Stimulated activated CD4-positive, alpha-beta T cell treated with anti-CD3 and anti-CD28 coated beads, Interleukin-15, amount 100 ng/mL, for 1 hour (primary cell): ENCODE data around the gene TLK1.
"Not testable (repeated sequence)": the region's sequence is repeated elsewhere in the genome, so short reads cannot be mapped to it uniquely, and the experiment has no call there.

Source experiments
- DNase-seq, 2 donors: peaks; one replicate each; pipeline ENCODE4 v3.0.0-alpha.2; 2020; ENCODE audit warnings: low read depth in 1 of 2, low spot score in 1 of 2

The TLK1 gene

GRCh38 chr2:171169839-171170238, 9.1 kb upstream of the TLK1 start:
- DNase-seq = no peak

- DNase-seq = no peak
Observed at GRCh38 chr2:171169333-171169732, 8.6 kb upstream of the TLK1 start.

DNA sequence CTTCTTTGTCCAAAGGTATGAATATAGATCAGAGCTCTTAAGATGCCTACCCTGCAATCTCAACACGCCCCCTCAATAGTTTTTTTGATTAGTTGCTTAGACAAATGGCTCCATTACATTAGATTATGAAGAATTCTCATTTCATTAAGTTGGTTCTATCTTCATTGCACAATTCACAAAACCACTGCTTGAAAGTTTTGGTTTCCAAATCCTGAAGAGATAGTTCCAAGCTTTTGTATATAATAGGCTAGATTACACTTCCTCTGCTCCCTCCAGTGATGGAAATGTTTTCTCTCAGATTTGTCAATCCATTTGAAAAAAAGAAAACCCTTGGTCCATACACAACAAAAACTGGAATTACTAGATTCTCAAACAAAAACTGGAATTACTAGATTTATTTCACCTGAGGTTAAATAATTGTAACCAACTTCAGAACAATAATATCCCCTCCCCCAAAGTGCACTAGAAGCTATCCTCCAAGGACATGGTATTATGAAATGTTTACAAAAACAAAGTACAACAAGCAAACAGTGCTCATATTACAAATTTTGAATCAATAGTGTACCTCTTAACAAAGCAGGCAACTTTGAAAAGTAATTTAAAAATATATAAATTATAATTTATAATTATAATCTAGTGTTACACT, 6.8 kb upstream of the TLK1 start:
- no peak for DNase-seq

DNA sequence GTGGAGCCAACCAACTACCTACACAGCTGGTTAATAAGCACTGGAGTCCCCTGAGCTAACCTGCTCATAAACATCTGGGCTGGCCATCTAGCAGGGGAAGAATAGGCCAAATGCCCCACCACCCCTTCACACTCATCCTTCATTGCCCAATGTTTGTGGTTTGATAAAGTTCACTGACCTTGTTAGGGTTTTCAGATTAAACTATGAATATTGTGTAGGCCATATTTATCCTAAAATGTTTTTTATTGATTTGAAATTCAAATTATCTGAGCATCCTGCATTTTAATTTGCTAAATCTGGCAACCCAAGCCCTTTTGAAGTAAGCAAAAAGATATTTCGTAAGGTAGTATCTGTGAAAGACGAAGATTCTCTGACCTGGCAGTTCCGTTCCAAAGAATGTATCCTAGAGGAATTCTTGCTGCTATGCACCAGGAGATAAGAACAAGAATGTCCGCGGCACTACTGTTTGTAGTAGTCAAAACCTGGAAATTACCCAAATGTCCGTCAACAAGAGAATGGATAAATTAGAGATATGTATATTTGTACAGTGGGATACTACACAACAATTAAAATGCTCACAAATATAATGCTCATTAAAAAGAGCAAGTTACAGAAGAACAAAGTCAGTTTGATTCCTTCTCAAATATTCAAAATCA, 5.8 kb upstream of the TLK1 start:
- no peak for DNase-seq

- no peak for DNase-seq
Observed at GRCh38 chr2:171165967-171166327, 5.3 kb upstream of the TLK1 start.

GRCh38 chr2:171163261-171163660, 2.6 kb upstream of the TLK1 start:
- DNase-seq = no peak

DNA sequence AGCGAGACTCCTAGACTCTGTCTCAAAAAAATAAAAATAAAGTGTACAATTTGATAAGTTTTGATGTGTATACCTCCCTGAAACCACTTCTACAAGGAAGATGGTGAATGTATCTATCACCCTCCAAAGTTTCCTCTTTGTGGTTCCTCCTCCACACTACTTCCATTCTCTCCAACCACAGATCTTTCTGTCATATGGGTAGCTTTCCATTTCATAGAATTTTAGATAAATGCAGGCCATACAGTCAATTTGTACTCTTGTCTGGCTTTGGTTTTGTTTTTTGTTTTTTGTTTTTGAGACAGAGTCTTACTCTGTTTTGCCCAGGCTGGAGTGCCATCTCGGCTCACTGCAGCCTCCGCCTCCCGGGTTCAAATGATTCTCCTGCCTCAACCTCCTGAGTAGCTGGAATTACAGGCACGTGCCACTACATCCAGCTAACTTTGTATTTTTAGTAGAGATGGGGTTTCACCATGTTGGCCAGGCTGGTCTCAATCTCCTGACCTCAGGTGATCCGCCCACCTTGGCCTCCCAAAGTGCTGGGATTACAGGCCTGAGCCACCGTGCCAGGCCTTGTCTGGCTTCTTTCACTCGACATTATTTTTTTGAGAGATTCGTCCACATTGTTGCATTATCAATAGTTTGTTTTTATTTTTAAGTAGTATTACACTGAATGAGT, 2.0 kb upstream of the TLK1 start:
- not testable (repeated sequence) for DNase-seq

- DNase-seq = peak in 1 of 2 donors; percentile 31
Observed at GRCh38 chr2:171160956-171161740, 455 bp upstream of the TLK1 start.

- DNase-seq = peak; percentile 12 to 27
Observed at GRCh38 chr2:171159372-171160118, 1.1 kb downstream of the TLK1 start.

DNA sequence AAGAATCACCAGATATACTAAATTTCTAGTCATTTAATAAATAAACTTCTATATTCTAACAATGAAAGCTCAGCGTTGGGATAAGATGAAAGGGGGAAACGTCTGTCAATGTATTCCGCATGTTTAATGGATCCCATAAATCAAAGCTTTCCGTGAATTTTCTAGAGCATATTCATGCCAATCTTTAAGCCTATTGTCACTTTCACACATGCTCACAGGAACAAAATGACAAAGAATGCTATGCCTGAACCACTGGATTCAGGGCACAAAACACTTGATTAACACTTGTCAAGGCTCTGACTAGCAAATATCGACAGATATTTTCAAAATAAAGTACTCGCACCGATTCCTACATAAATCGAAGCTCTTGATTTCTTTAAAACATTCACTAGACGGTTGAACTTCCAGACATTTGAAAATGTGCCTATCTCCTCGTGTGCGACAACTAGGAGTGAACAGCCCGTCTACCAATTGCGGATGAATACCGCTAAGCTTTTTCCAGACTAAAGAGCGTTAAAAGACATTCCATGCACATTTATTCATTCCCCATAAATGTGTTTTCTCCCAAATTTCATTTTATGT, 1.8 kb downstream of the TLK1 start:
- DNase-seq = no peak

DNA sequence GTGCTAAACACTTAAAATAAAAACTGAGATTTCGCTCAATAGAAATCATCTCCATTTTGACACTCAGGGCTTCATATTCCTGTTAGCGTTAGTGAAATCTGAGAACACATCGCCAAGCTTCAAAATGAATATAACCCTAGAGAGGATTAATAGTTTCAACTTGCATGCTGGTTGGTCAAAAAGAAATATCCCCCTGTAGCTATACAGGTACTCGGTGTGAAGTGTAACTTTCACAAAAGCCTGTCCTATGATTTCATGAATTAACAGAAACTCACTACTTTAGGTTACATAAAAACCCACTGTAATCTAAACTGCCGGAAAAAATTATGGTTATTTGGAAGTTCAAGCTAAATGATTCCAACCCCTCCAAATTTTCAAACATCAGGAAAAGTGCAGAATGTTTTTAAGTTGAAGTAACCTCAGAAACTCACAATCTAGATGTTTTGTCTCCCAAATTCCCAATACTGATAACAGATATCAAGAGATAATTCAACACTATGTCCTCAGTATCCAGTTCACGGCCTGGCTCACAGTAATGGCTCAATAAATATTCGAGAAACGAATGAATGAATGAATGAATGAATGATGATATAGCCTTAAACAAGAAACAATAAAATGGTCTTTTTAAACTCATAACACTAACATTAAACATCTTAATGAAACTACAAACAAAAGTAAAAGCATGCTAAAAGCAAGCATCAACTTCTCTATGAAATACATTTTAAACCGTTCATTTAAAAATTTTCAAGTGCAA, 2.5 kb downstream of the TLK1 start:
- no peak for DNase-seq

DNA sequence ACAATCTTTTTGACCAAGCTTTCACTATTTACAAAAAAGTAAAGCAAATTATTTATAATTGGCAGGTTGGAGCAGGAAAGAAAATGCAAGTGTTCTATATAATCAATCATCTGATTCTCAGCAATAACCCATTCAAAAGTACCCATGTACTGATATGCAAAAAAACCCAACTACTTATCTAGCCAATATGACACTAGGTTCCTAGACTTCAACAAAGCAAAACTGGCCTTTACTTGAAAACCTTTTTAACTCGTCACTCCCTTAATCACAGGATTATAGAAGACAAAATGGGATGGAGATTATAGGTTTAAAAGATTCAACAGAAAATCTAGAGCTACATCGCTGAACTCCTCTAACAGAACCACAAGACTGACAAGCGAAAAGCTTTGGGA, 3.6 kb downstream of the TLK1 start:
- no peak for DNase-seq

GRCh38 chr2:171154348-171154747, 6.3 kb downstream of the TLK1 start:
- DNase-seq = no peak

DNA sequence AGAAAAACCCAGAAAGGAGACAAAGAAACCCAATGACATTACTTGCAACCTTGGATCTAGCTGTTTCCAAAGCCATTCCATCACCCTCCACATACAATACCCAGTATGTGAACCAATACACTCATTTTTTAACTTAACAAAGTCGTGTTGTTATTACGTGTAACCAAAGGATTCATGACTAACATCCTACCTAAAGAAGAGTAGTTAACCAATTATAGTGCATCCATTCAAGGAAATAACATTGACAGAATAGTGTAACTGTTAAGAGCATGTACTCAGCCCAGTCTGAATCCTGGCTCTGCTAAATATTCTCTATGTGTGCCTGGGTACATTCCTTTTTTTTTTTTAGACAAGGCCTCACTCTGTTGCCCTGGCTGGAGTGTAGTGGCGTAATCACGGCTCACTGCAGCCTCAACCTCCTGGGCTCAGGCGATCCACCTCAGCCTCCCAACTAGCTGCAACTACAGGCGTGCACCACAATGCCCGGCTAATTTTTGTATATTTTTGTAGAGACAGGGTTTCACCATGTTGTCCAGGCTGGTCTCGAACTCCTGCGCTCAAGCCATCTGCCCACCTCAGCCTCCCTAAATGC, 9.9 kb downstream of the TLK1 start:
- DNase-seq = no peak

DNA sequence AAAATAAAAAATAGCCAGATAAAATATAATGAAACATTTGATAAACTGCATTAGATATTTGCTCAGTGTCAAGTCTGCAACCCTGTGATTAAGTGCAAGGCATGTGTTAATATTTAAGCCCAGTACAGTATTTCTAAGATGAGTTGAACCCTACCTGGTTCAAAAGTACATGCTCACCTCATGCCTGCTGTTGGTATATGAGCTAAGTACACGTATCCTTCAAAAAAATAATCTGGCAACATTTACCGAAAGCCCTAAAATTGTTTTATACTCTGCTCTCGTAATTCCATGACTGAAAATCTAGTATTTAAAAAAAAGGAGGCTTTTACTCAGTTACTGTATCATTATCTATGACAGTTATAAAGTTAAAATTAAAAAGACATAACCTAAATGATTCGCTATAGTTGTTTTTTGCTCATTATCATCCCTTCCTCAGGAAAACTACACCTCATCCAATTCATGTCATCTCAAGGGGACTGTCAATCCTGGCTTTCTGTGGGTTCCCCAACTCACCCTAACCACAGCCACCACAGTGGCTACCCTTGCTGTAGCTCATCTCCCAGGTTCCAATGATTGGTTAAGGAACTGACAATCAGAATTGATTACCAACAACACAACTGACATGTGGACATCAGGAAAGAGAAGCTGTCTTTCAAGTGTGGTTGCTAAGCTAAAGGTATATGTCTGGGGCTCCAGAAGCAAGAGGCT, 10.6 kb downstream of the TLK1 start:
- DNase-seq = no peak

GRCh38 chr2:171149171-171149938, 11.3 kb downstream of the TLK1 start:
- DNase-seq = no peak

DNA sequence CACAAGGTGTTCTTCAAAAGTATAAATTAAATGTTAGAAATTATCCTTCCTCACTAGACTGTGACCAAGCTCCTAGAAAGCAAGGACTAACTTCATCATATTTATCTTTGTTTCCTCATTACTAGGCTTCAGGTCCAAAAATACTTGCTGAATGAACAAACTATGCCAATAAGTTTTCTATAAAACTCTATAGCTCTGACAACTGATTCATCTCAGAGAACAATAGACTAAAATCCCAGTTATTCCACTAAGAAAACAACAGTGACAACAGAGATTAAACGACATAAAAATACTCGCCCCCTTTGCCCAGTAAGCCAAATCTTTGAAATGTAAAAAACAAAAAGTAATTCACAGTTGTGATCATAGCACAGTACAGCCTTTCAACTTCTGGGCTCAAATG, 13.6 kb downstream of the TLK1 start:
- DNase-seq = no peak

DNA sequence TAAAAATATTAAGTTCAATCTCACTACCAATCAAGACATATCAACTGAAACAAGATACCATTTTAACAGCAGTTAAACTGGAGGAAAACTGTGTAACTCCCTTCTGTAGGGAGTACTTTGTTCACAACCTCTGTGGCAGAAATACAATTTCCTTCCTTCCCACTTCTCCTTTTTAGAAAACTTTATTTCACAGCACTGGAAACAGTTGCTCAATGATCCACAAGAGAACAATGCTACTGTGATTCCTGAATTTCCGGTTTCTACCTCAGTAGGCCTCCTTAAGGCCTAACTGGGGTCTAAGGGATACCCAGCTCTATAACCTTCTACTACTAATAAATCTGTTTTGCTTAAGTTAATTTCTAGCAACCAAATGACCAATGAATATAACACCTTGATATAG, 14.1 kb downstream of the TLK1 start:
- DNase-seq = no peak
